OCI-LY7 (cell line): ENCODE data around the gene ZNF771.

Experiments used
- CTCF ChIP-seq: fragments of 200-600 bp; sonication (generic); conservative IDR thresholded peaks from 2 replicates; pipeline ENCODE4 v1.5.1; 2014; ENCODE audit warnings: mild to moderate bottlenecking, antibody characterized with exemption, low read length, moderate library complexity, mixed read lengths
- EZH2phosphoT487 ChIP-seq: fragments of 200-600 bp; sonication (generic); IDR thresholded peaks from 2 replicates; pipeline ENCODE4 v1.6.1; 2018; ENCODE audit warnings: low read depth, borderline replicate concordance, mild to moderate bottlenecking, mixed run types, antibody characterized with exemption, low read length, moderate library complexity, mixed read lengths

- TF ChIP-seq CTCF = no peak
- TF ChIP-seq EZH2phosphoT487 = no peak
Observed at GRCh38 chr16:30401768-30402425, 5.5 kb upstream of the ZNF771 start.
